Measurements from ENCODE around the gene POGLUT2. TPM values are rescaled to one million over a fixed set of nuclear protein-coding genes. Genes with fewer than 3 reads are reported as not detected.
"Not testable (repeated sequence)": the region's sequence is repeated elsewhere in the genome, so short reads cannot be mapped to it uniquely, and the experiment has no call there.

The POGLUT2 gene
- polyA plus RNA-seq, 4 donors: 48.9 to 57.8 (median 56.2) TPM

GRCh38 chr13:102812611-102813287 is 14.0 kb upstream of the POGLUT2 start:
- no peak for DNase-seq (ENCODE audit: low read depth in 4 of 4, low spot score in 3 of 4)

GRCh38 chr13:102807699-102808098 is 8.9 kb upstream of the POGLUT2 start:
- no peak for DNase-seq (ENCODE audit: low read depth in 4 of 4, low spot score in 3 of 4)

- DNase-seq (ENCODE audit: low read depth in 4 of 4, low spot score in 3 of 4): no peak
These were observed 6.9 kb upstream of the POGLUT2 start for GRCh38 chr13:102805680-102806079.

GRCh38 chr13:102800145-102801041 is 1.6 kb upstream of the POGLUT2 start:
- DNase-seq (ENCODE audit: low read depth in 4 of 4, low spot score in 3 of 4): peak in 3 of 4 donors; percentile 68 to 77 (median 69)

- DNase-seq (ENCODE audit: low read depth in 4 of 4, low spot score in 3 of 4): peak in 1 of 4 donors; percentile 35
These were observed 809 bp upstream of the POGLUT2 start for GRCh38 chr13:102799426-102800144.

- no peak for DNase-seq (ENCODE audit: low read depth in 4 of 4, low spot score in 3 of 4)
These were observed 5.0 kb downstream of the POGLUT2 start for GRCh38 chr13:102793611-102794355.

- DNase-seq (ENCODE audit: low read depth in 4 of 4, low spot score in 3 of 4): no peak
These were observed 6.4 kb downstream of the POGLUT2 start for GRCh38 chr13:102792396-102792795.

- DNase-seq (ENCODE audit: low read depth in 4 of 4, low spot score in 3 of 4): no peak
These were observed 10.1 kb downstream of the POGLUT2 start for GRCh38 chr13:102788683-102789082.

- DNase-seq (ENCODE audit: low read depth in 4 of 4, low spot score in 3 of 4): no peak
These were observed 14.3 kb downstream of the POGLUT2 start for GRCh38 chr13:102784483-102784882.

- no peak for DNase-seq (ENCODE audit: low read depth in 4 of 4, low spot score in 3 of 4)
These were observed 17.2 kb downstream of the POGLUT2 start for GRCh38 chr13:102781591-102781990.

- DNase-seq (ENCODE audit: low read depth in 4 of 4, low spot score in 3 of 4): not testable (repeated sequence)
These were observed 18.1 kb downstream of the POGLUT2 start for GRCh38 chr13:102780656-102781055.

GRCh38 chr13:102779436-102780159 is 19.2 kb downstream of the POGLUT2 start:
- no peak for DNase-seq (ENCODE audit: low read depth in 4 of 4, low spot score in 3 of 4)

- no peak for DNase-seq (ENCODE audit: low read depth in 4 of 4, low spot score in 3 of 4)
These were observed 21.0 kb downstream of the POGLUT2 start for GRCh38 chr13:102777736-102778135.

- DNase-seq (ENCODE audit: low read depth in 4 of 4, low spot score in 3 of 4): no peak
These were observed 22.5 kb downstream of the POGLUT2 start for GRCh38 chr13:102776271-102776670.

- no peak for DNase-seq (ENCODE audit: low read depth in 4 of 4, low spot score in 3 of 4)
These were observed 23.9 kb downstream of the POGLUT2 start for GRCh38 chr13:102774591-102775520.

- no peak for DNase-seq (ENCODE audit: low read depth in 4 of 4, low spot score in 3 of 4)
These were observed 24.6 kb downstream of the POGLUT2 start for GRCh38 chr13:102774214-102774568.

- peak; percentile 63 to 74 (median 70) for DNase-seq (ENCODE audit: low read depth in 4 of 4, low spot score in 3 of 4)
These were observed 25.1 kb downstream of the POGLUT2 start, which contains the start of gene TEX30 for GRCh38 chr13:102773441-102774213. Gene TEX30 (minus strand): TSS chr13:102773786. CDS start chr13:102770026, 3,760 bp downstream.

GRCh38 chr13:102772042-102772425 is 26.7 kb downstream of the POGLUT2 start:
- DNase-seq (ENCODE audit: low read depth in 4 of 4, low spot score in 3 of 4): no peak
